Measurements from ENCODE around the gene PCDH12. TPM values are rescaled to one million over a fixed set of nuclear protein-coding genes. Genes with fewer than 3 reads are reported as not detected.

The PCDH12 gene
- total RNA-seq, 1 experiment from 2014 or later: not detected

GRCh38 chr5:141961466-141961865 lies 3.5 kb upstream of the PCDH12 start:
- Histone ChIP-seq H3K27ac (ENCODE audit: insufficient read length, low read depth, low read length) (no peak overlapping the region), H4K8ac (replicated peaks; ENCODE audit: insufficient read length, low read depth, low read length) (no peak overlapping the region), H4K20me1 (ENCODE audit: control insufficient read depth, insufficient read depth, insufficient read length) (no peaks in the 10 kb centered on the region), H2BK5ac (ENCODE audit: insufficient read length, low read length) (no peak overlapping the region), H3K23ac (ENCODE audit: insufficient read length, low read depth, low read length) (no peak overlapping the region), H4K91ac (ENCODE audit: insufficient read length, low read depth, low read length) (no peak overlapping the region), H4K5ac (ENCODE audit: insufficient read length, low read depth, low read length) (no peak overlapping the region), H2BK12ac (ENCODE audit: insufficient read length, low read depth, low read length) (no peak overlapping the region), H2AK5ac (ENCODE audit: insufficient read length, low read length) (no peak overlapping the region), H3K79me2 (ENCODE audit: insufficient read depth, low read length) (no peaks in the 10 kb centered on the region), H3T11ph (ENCODE audit: low read length) (no peak overlapping the region), H3K9ac (ENCODE audit: extremely low read depth, insufficient read length, low read length) (no peak overlapping the region), H3K4me1 (ENCODE audit: insufficient read depth, low read length) (no peaks in the 10 kb centered on the region; the same call in 1 of the 2 replicates), H3K9me3 (ENCODE audit: control insufficient read depth, low read depth, low read length) (no peaks in the 10 kb centered on the region), H3K56ac (ENCODE audit: insufficient read length, low read depth, low read length) (no peak overlapping the region), H2AFZ (ENCODE audit: low read length) (no peak overlapping the region), H3K4me2 (ENCODE audit: insufficient read depth, insufficient read length, low read length) (no peak overlapping the region), H2BK120ac (ENCODE audit: low read depth, low read length, poor library complexity, severe bottlenecking) (no peak overlapping the region), H3K79me1 (ENCODE audit: insufficient read depth, low read depth, low read length, poor library complexity, severe bottlenecking) (no peaks in the 10 kb centered on the region), H3K27me3 (ENCODE audit: insufficient read depth, low read length) (no peaks in the 10 kb centered on the region), H3K23me2 (ENCODE audit: insufficient read length, low read depth, low read length, poor library complexity, severe bottlenecking) (no peaks in the 10 kb centered on the region), H2BK15ac (ENCODE audit: low read depth, low read length) (no peak overlapping the region), H2BK20ac (ENCODE audit: low read depth, low read length, poor library complexity, severe bottlenecking) (no peak overlapping the region), H3K18ac (ENCODE audit: insufficient read length, low read depth, low read length) (no peak overlapping the region), H3K4ac (ENCODE audit: low read depth, low read length) (no peak overlapping the region), H3K14ac (ENCODE audit: insufficient read depth, low read length) (no peak overlapping the region)
- Mint-ChIP-seq H3K27me3 (ENCODE audit: low read depth) (no peaks in the 10 kb centered on the region), H3K36me3 (ENCODE audit: insufficient read depth in 1 of 3, low read depth in 3 of 3) (no peaks in the 10 kb centered on the region), H3K9me3 (no peaks in the 10 kb centered on the region), H3K4me3 (no peak overlapping the region), H3K27ac (no peak overlapping the region), H3K4me1 (peaks cover 16 to 25% of the 10 kb centered on the region in 2 experiments)
- TF ChIP-seq, protein P1, sequence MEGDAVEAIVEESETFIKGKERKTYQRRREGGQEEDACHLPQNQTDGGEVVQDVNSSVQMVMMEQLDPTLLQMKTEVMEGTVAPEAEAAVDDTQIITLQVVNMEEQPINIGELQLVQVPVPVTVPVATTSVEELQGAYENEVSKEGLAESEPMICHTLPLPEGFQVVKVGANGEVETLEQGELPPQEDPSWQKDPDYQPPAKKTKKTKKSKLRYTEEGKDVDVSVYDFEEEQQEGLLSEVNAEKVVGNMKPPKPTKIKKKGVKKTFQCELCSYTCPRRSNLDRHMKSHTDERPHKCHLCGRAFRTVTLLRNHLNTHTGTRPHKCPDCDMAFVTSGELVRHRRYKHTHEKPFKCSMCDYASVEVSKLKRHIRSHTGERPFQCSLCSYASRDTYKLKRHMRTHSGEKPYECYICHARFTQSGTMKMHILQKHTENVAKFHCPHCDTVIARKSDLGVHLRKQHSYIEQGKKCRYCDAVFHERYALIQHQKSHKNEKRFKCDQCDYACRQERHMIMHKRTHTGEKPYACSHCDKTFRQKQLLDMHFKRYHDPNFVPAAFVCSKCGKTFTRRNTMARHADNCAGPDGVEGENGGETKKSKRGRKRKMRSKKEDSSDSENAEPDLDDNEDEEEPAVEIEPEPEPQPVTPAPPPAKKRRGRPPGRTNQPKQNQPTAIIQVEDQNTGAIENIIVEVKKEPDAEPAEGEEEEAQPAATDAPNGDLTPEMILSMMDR (conservative IDR thresholded peaks at IDR 0.05): no peak
- no peak for DNase-seq
- no CpG with 5 or more reads among the region's 3 CpGs for WGBS (ENCODE audit: extremely low coverage, insufficient read length, low lambda C conversion rate)
